Gastrocnemius medialis (tissue), 4 donors: ENCODE data around the gene FANCC. TPM values are rescaled to one million over a fixed set of nuclear protein-coding genes. Genes with fewer than 3 reads are reported as not detected.
A peak's percentile ranks its signal among the peaks of the same experiment; 100 is the strongest.

ENCODE experiments used
- ATAC-seq, 2 donors: fragments of 150-250 bp; one replicate each; pipeline ENCODE4 v1.9.1; 2016
- DNase-seq, 2 donors: peaks; one replicate each; pipeline ENCODE4 v3.0.0-alpha.2; 2019
- H3K27ac ChIP-seq, 4 donors: fragments of 200-600 bp; sonication (generic); 1 replicate in 1 of 4; 2 replicates in 3 of 4; pipeline ENCODE4 v1.5.1; 2016 to 2018; ENCODE audit warnings: mild to moderate bottlenecking in 2 of 4, moderate library complexity in 1 of 4
- H3K27me3 ChIP-seq, 3 donors: fragments of 200-600 bp; sonication (generic) in 2 of 3; 1 replicate in 1 of 3; 2 replicates in 2 of 3; pipeline versions ENCODE4 v1.5.1 to v1.6.0; 2016 to 2019; ENCODE audit warnings: mild to moderate bottlenecking in 1 of 3, moderate library complexity in 1 of 3
- H3K36me3 ChIP-seq, 2 donors: fragments of 200-600 bp; sonication (generic) in 1 of 2; one replicate each; pipeline ENCODE4 v1.5.1; 2017 to 2018
- H3K4me1 ChIP-seq, 2 donors: fragments of 200-600 bp; sonication (generic) in 1 of 2; one replicate each; pipeline ENCODE4 v1.5.1; 2016 to 2017; ENCODE audit warnings: mild to moderate bottlenecking in 2 of 2
- H3K4me3 ChIP-seq, 4 donors: fragments of 200-600 bp; sonication (generic) in 3 of 4; 1 replicate in 1 of 4; 2 replicates in 3 of 4; pipeline ENCODE4 v1.5.1; 2016 to 2019; ENCODE audit warnings: mild to moderate bottlenecking in 2 of 4
- H3K9me3 ChIP-seq, 3 donors: fragments of 200-600 bp; sonication (generic) in 2 of 3; 1 replicate in 1 of 3; 2 replicates in 2 of 3; pipeline ENCODE4 v1.5.1; 2016 to 2019
- CTCF ChIP-seq, 5 experiments: fragments of 450-650 bp in 3 of 5; fragments of 200-600 bp in 2 of 5; sonication (generic) in 2 of 5; IDR thresholded peaks in 4 of 5; conservative IDR thresholded peaks in 1 of 5; 1 replicate in 4 of 5; 2 replicates in 1 of 5; pipeline ENCODE4 v1.5.1; 2016 to 2019; ENCODE audit warnings: antibody characterized with exemption in 5 of 5, mild to moderate bottlenecking in 3 of 5, moderate library complexity in 3 of 5
- POLR2A ChIP-seq, 2 donors: fragments of 450-650 bp; IDR thresholded peaks; one replicate each; pipeline ENCODE4 v1.6.1; 2017; ENCODE audit warnings: antibody characterized with exemption in 2 of 2, mild to moderate bottlenecking in 2 of 2, moderate library complexity in 2 of 2
- in situ Hi-C, 4 donors: fragments of 200-750 bp; cut with MboI; loops; one replicate each; pipeline versions ENCODE4 v1.15.0 to v1.8.0; 2017; ENCODE audit warnings: low sequenced_read_pairs in 4 of 4
- intact Hi-C: fragments of 100-400 bp; cut with DNase I; formaldehyde crosslinking; loops from one replicate; pipeline ENCODE4 v1.15.1; 2023; ENCODE audit warnings: low total_unique reads
- total RNA-seq, 4 donors: library from RNA; depleted of rRNA; stranded (reverse); fragments of >200 nt; gene quantifications; one replicate each; pipeline versions ENCODE4 v1.1.0 to v1.2.3, GENCODE V29; 2016

Gene FANCC
- total RNA-seq, 4 donors from 2014 or later, result 1.2 to 4.8 (median 2.5) TPM

GRCh38 chr9:95092262-95093072 is 225.0 kb downstream of the FANCC start:
- TF ChIP-seq CTCF (IDR thresholded peaks at IDR 0.05 in 4 of 5, conservative IDR thresholded peaks at IDR 0.05 in 1 of 5) (no peak), POLR2A (IDR thresholded peaks at IDR 0.05) (no peak)
- in situ Hi-C loops, result no loop called here

GRCh38 chr9:95091601-95092261 is 225.8 kb downstream of the FANCC start:
- ATAC-seq, result no peak

More at GRCh38 chr9:95092262-95093072, 225.0 kb downstream of the FANCC start:
- peak overlapping the region; percentile 87 to 96 (median 90) for H3K27ac ChIP-seq
- no peaks in the 10 kb centered on the region for H3K27me3 ChIP-seq
- no peak overlapping the region for H3K4me3 ChIP-seq
- no peaks in the 10 kb centered on the region for H3K36me3 ChIP-seq
- peak in 1 of 2 donors; percentile 8 for ATAC-seq
- intact Hi-C loops, result loop anchor here (5.0 to 10.0 kb wide), 3 partner anchors 85 to 412 kb away; no protein-coding TSS in a partner anchor
- peaks cover 85% of the 10 kb centered on the region in 2 donors for H3K4me1 ChIP-seq
- no peaks in the 10 kb centered on the region for H3K9me3 ChIP-seq
- DNase-seq, result peak in 1 of 2 donors; percentile 56

GRCh38 chr9:95090871-95091577 is 226.5 kb downstream of the FANCC start:
- Histone ChIP-seq H3K4me1 (peaks cover 86 to 88% of the 10 kb centered on the region in 2 donors), H3K27me3 (no peaks in the 10 kb centered on the region), H3K4me3 (no peak overlapping the region), H3K27ac (peak overlapping the region; percentile 87 to 96 (median 90)), H3K9me3 (no peaks in the 10 kb centered on the region), H3K36me3 (peaks cover 0 to 5% of the 10 kb centered on the region in 2 donors)
- TF ChIP-seq POLR2A (IDR thresholded peaks at IDR 0.05) (no peak), CTCF (IDR thresholded peaks at IDR 0.05 in 4 of 5, conservative IDR thresholded peaks at IDR 0.05 in 1 of 5) (no peak)
- no peak for ATAC-seq
- in situ Hi-C loops (no loop called here), intact Hi-C loops (loop anchor here (5.0 to 10.0 kb wide), 3 partner anchors 84 to 414 kb away; no protein-coding TSS in a partner anchor)
- DNase-seq, result peak in 1 of 2 donors; percentile 33

More at GRCh38 chr9:95091601-95092261, 225.8 kb downstream of the FANCC start:
- Histone ChIP-seq H3K4me1 (peaks cover 86 to 87% of the 10 kb centered on the region in 2 donors), H3K27me3 (no peaks in the 10 kb centered on the region), H3K4me3 (no peak overlapping the region), H3K36me3 (peaks cover 0 to 3% of the 10 kb centered on the region in 2 donors), H3K9me3 (no peaks in the 10 kb centered on the region), H3K27ac (peak overlapping the region; percentile 87 to 96 (median 90))
- in situ Hi-C loops, result no loop called here
- peak in 1 of 2 donors; percentile 25 for DNase-seq
- intact Hi-C loops, result loop anchor here (5.0 to 10.0 kb wide), 3 partner anchors 84 to 413 kb away; no protein-coding TSS in a partner anchor
- no peak for TF ChIP-seq POLR2A (IDR thresholded peaks at IDR 0.05)
- TF ChIP-seq CTCF (IDR thresholded peaks at IDR 0.05 in 4 of 5, conservative IDR thresholded peaks at IDR 0.05 in 1 of 5), result no peak

- ATAC-seq, result peak; percentile 20 to 50
- DNase-seq, result peak; percentile 63 to 89
- intact Hi-C loops (loop anchor here (5.0 to 10.0 kb wide), 3 partner anchors 83 to 415 kb away; no protein-coding TSS in a partner anchor), in situ Hi-C loops (no loop called here)
- Histone ChIP-seq H3K27ac (peak overlapping the region; percentile 87 to 96 (median 90)), H3K27me3 (no peaks in the 10 kb centered on the region), H3K9me3 (no peaks in the 10 kb centered on the region), H3K4me3 (no peak overlapping the region), H3K36me3 (peaks cover 0 to 5% of the 10 kb centered on the region in 2 donors), H3K4me1 (peaks cover 86 to 88% of the 10 kb centered on the region in 2 donors)
- TF ChIP-seq CTCF (IDR thresholded peaks at IDR 0.05 in 4 of 5, conservative IDR thresholded peaks at IDR 0.05 in 1 of 5) (no peak), POLR2A (IDR thresholded peaks at IDR 0.05) (no peak)
These were observed 227.3 kb downstream of the FANCC start for GRCh38 chr9:95090023-95090791.
